ENCODE results near the gene NBEA.

Gene NBEA

GRCh38 chr13:35687336-35687735 lies 745.3 kb downstream of the NBEA start:
- no peak for DNase-seq

- no peak for DNase-seq
These were observed 748.6 kb downstream of the NBEA start for GRCh38 chr13:35690581-35691207.

GRCh38 chr13:35693134-35693784 lies 751.2 kb downstream of the NBEA start:
- DNase-seq, result no peak

GRCh38 chr13:35694031-35694430 lies 752.0 kb downstream of the NBEA start:
- no peak for DNase-seq

- no peak for DNase-seq
These were observed 752.7 kb downstream of the NBEA start for GRCh38 chr13:35694549-35695447.

- DNase-seq, result no peak
These were observed 753.3 kb downstream of the NBEA start for GRCh38 chr13:35695448-35695770.

GRCh38 chr13:35697186-35697730 lies 755.2 kb downstream of the NBEA start:
- DNase-seq, result no peak

GRCh38 chr13:35698911-35699576 lies 757.0 kb downstream of the NBEA start:
- DNase-seq, result no peak

GRCh38 chr13:35699825-35700510 lies 757.9 kb downstream of the NBEA start:
- no peak for DNase-seq

GRCh38 chr13:35700671-35701070 lies 758.6 kb downstream of the NBEA start:
- no peak for DNase-seq

- no peak for DNase-seq
These were observed 760.2 kb downstream of the NBEA start for GRCh38 chr13:35702316-35702715.

- DNase-seq, result no peak
These were observed 761.0 kb downstream of the NBEA start for GRCh38 chr13:35703061-35703460.

- DNase-seq, result no peak
These were observed 762.3 kb downstream of the NBEA start for GRCh38 chr13:35704331-35704730.

GRCh38 chr13:35706281-35706680 lies 764.2 kb downstream of the NBEA start:
- no peak for DNase-seq

- DNase-seq, result no peak
These were observed 764.7 kb downstream of the NBEA start for GRCh38 chr13:35706721-35707120.

GRCh38 chr13:35711909-35712308 lies 769.8 kb downstream of the NBEA start:
- DNase-seq, result no peak

- no peak for DNase-seq
These were observed 771.1 kb downstream of the NBEA start for GRCh38 chr13:35712907-35713761.

- no peak for DNase-seq
These were observed 772.1 kb downstream of the NBEA start for GRCh38 chr13:35714121-35714520.

GRCh38 chr13:35714588-35715377 lies 772.7 kb downstream of the NBEA start:
- no peak for DNase-seq

- no peak for DNase-seq
These were observed 774.1 kb downstream of the NBEA start for GRCh38 chr13:35716186-35716585.

- DNase-seq, result no peak
These were observed 774.7 kb downstream of the NBEA start for GRCh38 chr13:35716729-35717128.

Data from T-helper 1 cell (primary cell).